Thyroid gland (tissue), 4 donors: ENCODE measurements around the gene RFPL3.
A peak's percentile ranks its signal among the peaks of the same experiment; 100 is the strongest.

Experiments used
- POLR2A ChIP-seq, 2 donors: fragments of 450-650 bp; IDR thresholded peaks; one replicate each; pipeline ENCODE4 v1.6.1; 2017; ENCODE audit warnings: antibody characterized with exemption in 2 of 2, mild to moderate bottlenecking in 2 of 2, moderate library complexity in 1 of 2
- TF ChIP-seq, protein P1 (sequence below), 6 experiments: fragments of 200-600 bp in 3 of 6; fragments of 450-650 bp in 3 of 6; sonication (generic) in 3 of 6; IDR thresholded peaks; one replicate each; pipeline ENCODE4 v1.5.1; 2016 to 2019; ENCODE audit warnings: antibody characterized with exemption in 6 of 6, mild to moderate bottlenecking in 2 of 6, inconsistent platforms in 1 of 6, moderate library complexity in 1 of 6

DNA sequence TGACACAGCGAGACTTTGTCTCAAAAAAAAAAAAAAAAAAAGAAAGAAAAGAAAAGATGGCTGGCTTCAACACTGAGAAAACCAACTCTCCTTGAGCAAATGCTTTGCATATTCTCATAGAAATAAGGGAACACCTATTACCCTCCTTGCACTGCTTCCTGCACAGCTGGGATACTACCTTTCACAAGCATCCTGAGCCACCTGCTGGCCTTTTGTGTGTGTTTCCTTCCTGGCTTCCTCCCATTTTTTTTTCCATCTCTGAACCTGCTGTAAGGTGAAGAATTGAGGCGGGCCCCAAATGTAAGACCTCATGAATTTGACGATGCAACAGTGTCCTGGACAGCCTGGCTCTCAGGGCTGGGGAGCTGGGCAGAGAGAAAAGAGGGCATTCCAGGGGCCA is 1.9 kb upstream of the RFPL3 start:
- TF ChIP-seq POLR2A (IDR thresholded peaks at IDR 0.05): no peak
- TF ChIP-seq, protein P1, sequence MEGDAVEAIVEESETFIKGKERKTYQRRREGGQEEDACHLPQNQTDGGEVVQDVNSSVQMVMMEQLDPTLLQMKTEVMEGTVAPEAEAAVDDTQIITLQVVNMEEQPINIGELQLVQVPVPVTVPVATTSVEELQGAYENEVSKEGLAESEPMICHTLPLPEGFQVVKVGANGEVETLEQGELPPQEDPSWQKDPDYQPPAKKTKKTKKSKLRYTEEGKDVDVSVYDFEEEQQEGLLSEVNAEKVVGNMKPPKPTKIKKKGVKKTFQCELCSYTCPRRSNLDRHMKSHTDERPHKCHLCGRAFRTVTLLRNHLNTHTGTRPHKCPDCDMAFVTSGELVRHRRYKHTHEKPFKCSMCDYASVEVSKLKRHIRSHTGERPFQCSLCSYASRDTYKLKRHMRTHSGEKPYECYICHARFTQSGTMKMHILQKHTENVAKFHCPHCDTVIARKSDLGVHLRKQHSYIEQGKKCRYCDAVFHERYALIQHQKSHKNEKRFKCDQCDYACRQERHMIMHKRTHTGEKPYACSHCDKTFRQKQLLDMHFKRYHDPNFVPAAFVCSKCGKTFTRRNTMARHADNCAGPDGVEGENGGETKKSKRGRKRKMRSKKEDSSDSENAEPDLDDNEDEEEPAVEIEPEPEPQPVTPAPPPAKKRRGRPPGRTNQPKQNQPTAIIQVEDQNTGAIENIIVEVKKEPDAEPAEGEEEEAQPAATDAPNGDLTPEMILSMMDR (IDR thresholded peaks at IDR 0.05): peak in 3 of 6 experiments; percentile 36 to 50 (median 41)
